T-helper 1 cell treated with Interleukin-12 subunit alpha and Interleukin-12 subunit beta and Interleukin-4 antibody, amounts not matched to agents 30 μg/mL and 1 μg/mL, for 36 hours (primary cell): ENCODE results near the gene MAGI2.

Experiments
- H3K27ac Mint-ChIP-seq: one replicate; pipeline ENCODE4 v1.8.0; 2021; ENCODE audit warnings: mild to moderate bottlenecking, mixed read lengths
- H3K27me3 Mint-ChIP-seq: one replicate; pipeline ENCODE4 v1.8.0; 2021; ENCODE audit warnings: low read depth, mixed read lengths
- H3K36me3 Mint-ChIP-seq: one replicate; pipeline ENCODE4 v1.8.0; 2021; ENCODE audit warnings: low read depth, mixed read lengths
- H3K4me1 Mint-ChIP-seq: one replicate; pipeline ENCODE4 v1.8.0; 2021; ENCODE audit warnings: low read depth, mixed read lengths
- H3K4me3 Mint-ChIP-seq: one replicate; pipeline ENCODE4 v1.8.0; 2021; ENCODE audit warnings: mild to moderate bottlenecking, moderate library complexity, mixed read lengths
- H3K9me3 Mint-ChIP-seq: one replicate; pipeline ENCODE4 v1.8.0; 2021; ENCODE audit warnings: mixed read lengths

Gene MAGI2

GRCh38 chr7:78752554-78752953 is 700.9 kb downstream of the MAGI2 start:
- Mint-ChIP-seq H3K4me3 (no peak overlapping the region), H3K27ac (no peak overlapping the region), H3K9me3 (peaks cover 7% of the 10 kb centered on the region), H3K36me3 (no peaks in the 10 kb centered on the region), H3K27me3 (no peaks in the 10 kb centered on the region), H3K4me1 (no peaks in the 10 kb centered on the region)

GRCh38 chr7:78751253-78751652 is 702.2 kb downstream of the MAGI2 start:
- peaks cover 7% of the 10 kb centered on the region for H3K9me3 Mint-ChIP-seq
- H3K4me1 Mint-ChIP-seq = no peaks in the 10 kb centered on the region
- H3K36me3 Mint-ChIP-seq = no peaks in the 10 kb centered on the region
- H3K4me3 Mint-ChIP-seq = no peak overlapping the region
- H3K27ac Mint-ChIP-seq = no peak overlapping the region
- H3K27me3 Mint-ChIP-seq = no peaks in the 10 kb centered on the region

GRCh38 chr7:78749052-78749746 is 704.3 kb downstream of the MAGI2 start:
- H3K9me3 Mint-ChIP-seq = peaks cover 7% of the 10 kb centered on the region
- H3K27me3 Mint-ChIP-seq = no peaks in the 10 kb centered on the region
- no peak overlapping the region for H3K27ac Mint-ChIP-seq
- H3K4me3 Mint-ChIP-seq = no peak overlapping the region
- no peaks in the 10 kb centered on the region for H3K4me1 Mint-ChIP-seq
- no peaks in the 10 kb centered on the region for H3K36me3 Mint-ChIP-seq

GRCh38 chr7:78747592-78747991 is 705.9 kb downstream of the MAGI2 start:
- Mint-ChIP-seq H3K27ac (no peak overlapping the region), H3K9me3 (peaks cover 4% of the 10 kb centered on the region), H3K27me3 (no peaks in the 10 kb centered on the region), H3K4me3 (no peak overlapping the region), H3K36me3 (no peaks in the 10 kb centered on the region), H3K4me1 (no peaks in the 10 kb centered on the region)

GRCh38 chr7:78746301-78746700 is 707.2 kb downstream of the MAGI2 start:
- H3K27me3 Mint-ChIP-seq = no peaks in the 10 kb centered on the region
- no peaks in the 10 kb centered on the region for H3K36me3 Mint-ChIP-seq

GRCh38 chr7:78742694-78743093 is 710.8 kb downstream of the MAGI2 start:
- Mint-ChIP-seq H3K36me3 (no peaks in the 10 kb centered on the region), H3K9me3 (no peaks in the 10 kb centered on the region), H3K27me3 (no peaks in the 10 kb centered on the region), H3K27ac (no peak overlapping the region), H3K4me1 (no peaks in the 10 kb centered on the region), H3K4me3 (no peak overlapping the region)

More at GRCh38 chr7:78746301-78746700, 707.2 kb downstream of the MAGI2 start:
- no peak overlapping the region for H3K27ac Mint-ChIP-seq
- peaks cover 4% of the 10 kb centered on the region for H3K9me3 Mint-ChIP-seq
- H3K4me1 Mint-ChIP-seq = no peaks in the 10 kb centered on the region
- H3K4me3 Mint-ChIP-seq = no peak overlapping the region

GRCh38 chr7:78736548-78736947 is 716.9 kb downstream of the MAGI2 start:
- Mint-ChIP-seq H3K27me3 (no peaks in the 10 kb centered on the region), H3K36me3 (no peaks in the 10 kb centered on the region), H3K27ac (no peak overlapping the region), H3K4me3 (no peak overlapping the region), H3K9me3 (no peaks in the 10 kb centered on the region), H3K4me1 (no peaks in the 10 kb centered on the region)

DNA sequence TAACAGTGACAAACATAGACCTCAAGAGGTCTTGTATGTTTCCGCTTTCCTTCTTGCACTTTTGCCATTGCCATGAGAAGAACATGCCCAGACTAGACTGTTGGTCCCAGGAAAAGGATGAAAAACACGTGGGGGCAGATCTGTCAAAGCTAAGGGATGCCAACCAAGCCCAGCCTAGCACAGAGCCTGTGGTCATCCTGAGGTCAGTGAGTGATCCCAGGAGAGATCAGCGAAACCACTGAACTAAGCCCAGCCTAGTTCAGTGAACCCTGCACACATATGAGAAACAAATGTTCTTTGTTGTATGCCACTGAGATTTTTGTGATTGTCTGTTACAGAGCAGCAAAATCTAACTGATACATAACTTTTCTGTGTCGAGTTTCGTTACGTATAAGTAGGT is 718.8 kb downstream of the MAGI2 start:
- H3K9me3 Mint-ChIP-seq = no peaks in the 10 kb centered on the region
- H3K4me1 Mint-ChIP-seq = no peaks in the 10 kb centered on the region
- no peak overlapping the region for H3K27ac Mint-ChIP-seq
- no peaks in the 10 kb centered on the region for H3K27me3 Mint-ChIP-seq
- H3K4me3 Mint-ChIP-seq = no peak overlapping the region
- no peaks in the 10 kb centered on the region for H3K36me3 Mint-ChIP-seq

- no peaks in the 10 kb centered on the region for H3K4me1 Mint-ChIP-seq
- H3K27ac Mint-ChIP-seq = no peak overlapping the region
- H3K4me3 Mint-ChIP-seq = no peak overlapping the region
- H3K27me3 Mint-ChIP-seq = no peaks in the 10 kb centered on the region
- H3K9me3 Mint-ChIP-seq = no peaks in the 10 kb centered on the region
- H3K36me3 Mint-ChIP-seq = no peaks in the 10 kb centered on the region
These were observed 733.4 kb downstream of the MAGI2 start for GRCh38 chr7:78720066-78720465.

GRCh38 chr7:78718212-78718611 is 735.3 kb downstream of the MAGI2 start:
- Mint-ChIP-seq H3K9me3 (no peaks in the 10 kb centered on the region), H3K4me1 (no peaks in the 10 kb centered on the region), H3K36me3 (no peaks in the 10 kb centered on the region), H3K4me3 (no peak overlapping the region), H3K27me3 (no peaks in the 10 kb centered on the region), H3K27ac (no peak overlapping the region)

DNA sequence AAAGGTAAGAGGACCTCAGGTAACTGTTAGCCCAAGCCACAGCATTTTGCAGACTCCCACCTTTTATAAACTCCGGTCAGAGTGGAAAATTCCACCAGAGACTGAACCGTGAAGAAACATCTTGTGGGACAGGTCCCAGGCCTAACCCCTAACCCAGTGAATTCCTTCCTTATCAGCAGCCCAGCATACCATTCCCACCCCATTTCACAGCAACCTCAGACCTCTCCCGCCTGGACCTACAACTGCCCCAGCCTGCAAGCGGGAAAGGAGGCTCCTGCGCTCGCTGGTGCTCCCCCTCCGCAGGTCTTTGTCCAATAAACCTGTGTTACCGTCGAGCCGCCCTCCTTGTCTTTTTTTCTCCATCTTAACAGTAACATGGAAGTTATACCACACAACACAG is 736.6 kb downstream of the MAGI2 start:
- H3K27me3 Mint-ChIP-seq = no peaks in the 10 kb centered on the region
- H3K36me3 Mint-ChIP-seq = no peaks in the 10 kb centered on the region

GRCh38 chr7:78714356-78714755 is 739.1 kb downstream of the MAGI2 start:
- H3K4me3 Mint-ChIP-seq = no peak overlapping the region
- no peaks in the 10 kb centered on the region for H3K4me1 Mint-ChIP-seq
- no peak overlapping the region for H3K27ac Mint-ChIP-seq
- no peaks in the 10 kb centered on the region for H3K36me3 Mint-ChIP-seq
- no peaks in the 10 kb centered on the region for H3K9me3 Mint-ChIP-seq
- no peaks in the 10 kb centered on the region for H3K27me3 Mint-ChIP-seq

More for the DNA sequence above, 736.6 kb downstream of the MAGI2 start:
- no peaks in the 10 kb centered on the region for H3K9me3 Mint-ChIP-seq
- H3K4me1 Mint-ChIP-seq = no peaks in the 10 kb centered on the region
- no peak overlapping the region for H3K4me3 Mint-ChIP-seq
- no peak overlapping the region for H3K27ac Mint-ChIP-seq

DNA sequence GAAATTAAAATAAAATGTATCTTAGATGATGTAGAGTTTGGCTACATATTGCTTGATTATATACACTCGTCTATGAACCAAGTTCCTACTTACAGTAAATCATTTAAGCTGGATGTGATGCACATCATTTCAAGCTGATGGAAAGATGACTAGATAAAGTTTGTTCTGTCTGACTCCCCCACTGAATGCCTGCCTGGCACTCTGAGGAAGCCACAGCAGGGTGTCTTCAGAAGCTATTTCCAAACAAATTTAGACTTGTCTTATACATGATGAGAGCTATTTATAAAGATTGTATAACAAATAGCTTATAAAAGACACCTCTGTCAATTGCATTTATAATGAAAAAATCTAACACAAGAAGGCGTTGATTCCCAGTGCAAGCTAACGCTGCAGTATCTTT is 741.4 kb downstream of the MAGI2 start:
- H3K27me3 Mint-ChIP-seq = no peaks in the 10 kb centered on the region
- no peak overlapping the region for H3K4me3 Mint-ChIP-seq
- no peak overlapping the region for H3K27ac Mint-ChIP-seq
- no peaks in the 10 kb centered on the region for H3K9me3 Mint-ChIP-seq
- no peaks in the 10 kb centered on the region for H3K4me1 Mint-ChIP-seq
- no peaks in the 10 kb centered on the region for H3K36me3 Mint-ChIP-seq

DNA sequence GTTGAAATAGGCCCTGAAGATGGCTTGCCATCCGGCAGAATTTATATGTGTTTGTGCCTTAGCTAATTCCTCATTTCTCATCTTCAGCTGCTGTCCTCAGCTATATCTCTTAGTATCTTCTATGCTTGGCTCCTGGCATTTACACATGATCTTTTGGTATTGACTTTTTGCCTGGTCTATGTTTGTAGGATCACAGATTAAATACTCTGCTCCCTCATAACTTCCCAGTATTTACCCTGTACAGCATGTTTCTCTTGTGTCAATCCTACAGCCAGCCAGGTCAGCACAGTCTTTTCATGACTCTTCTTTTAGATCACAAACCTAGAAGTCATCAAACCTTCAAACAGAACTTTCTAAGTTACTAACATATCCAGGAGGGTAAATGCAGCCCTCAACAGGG is 743.8 kb downstream of the MAGI2 start:
- Mint-ChIP-seq H3K27ac (no peak overlapping the region), H3K4me3 (no peak overlapping the region), H3K4me1 (no peaks in the 10 kb centered on the region), H3K9me3 (peaks cover 3% of the 10 kb centered on the region), H3K36me3 (no peaks in the 10 kb centered on the region), H3K27me3 (no peaks in the 10 kb centered on the region)

DNA sequence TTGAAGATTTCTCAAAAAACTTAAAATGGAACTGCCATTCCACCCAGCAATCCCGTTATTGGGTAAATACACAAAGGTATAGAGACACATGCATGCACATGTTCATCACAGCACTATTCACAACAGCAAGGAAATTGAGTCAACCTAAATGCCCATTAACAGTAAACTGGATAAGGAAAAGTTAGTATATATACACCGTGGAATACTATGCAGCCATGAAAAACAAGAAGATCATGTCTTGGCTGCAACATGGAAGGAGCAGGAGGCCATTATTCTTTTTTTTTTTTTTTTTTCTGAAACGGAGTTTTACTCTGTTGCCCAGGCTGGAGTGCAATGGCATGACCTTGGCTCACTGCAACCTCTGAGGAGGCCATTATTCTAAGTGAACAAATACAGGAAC is 749.0 kb downstream of the MAGI2 start:
- Mint-ChIP-seq H3K27ac (no peak overlapping the region), H3K36me3 (no peaks in the 10 kb centered on the region), H3K9me3 (peaks cover 9% of the 10 kb centered on the region), H3K4me1 (no peaks in the 10 kb centered on the region), H3K27me3 (no peaks in the 10 kb centered on the region), H3K4me3 (no peak overlapping the region)

DNA sequence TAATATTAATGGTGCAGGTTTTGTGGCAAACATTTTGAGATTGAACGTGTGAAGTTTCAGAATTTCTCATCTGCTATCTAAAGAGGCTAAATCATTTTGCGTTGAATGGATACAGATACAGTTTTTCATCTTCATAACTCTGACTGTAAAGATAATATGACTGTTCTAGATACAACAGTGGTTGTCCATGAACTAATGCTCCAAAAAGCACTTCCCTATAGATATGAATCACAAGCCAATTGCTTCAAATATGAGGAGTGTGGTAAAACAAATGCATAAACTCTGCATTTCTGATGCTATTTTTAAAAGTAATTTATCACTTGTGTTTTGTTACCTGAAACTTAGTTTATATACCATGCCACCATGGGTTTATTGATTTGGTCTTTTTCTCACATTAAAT is 750.1 kb downstream of the MAGI2 start:
- no peaks in the 10 kb centered on the region for H3K27me3 Mint-ChIP-seq

More for the DNA sequence above, 750.1 kb downstream of the MAGI2 start:
- Mint-ChIP-seq H3K4me3 (no peak overlapping the region), H3K27ac (no peak overlapping the region), H3K4me1 (no peaks in the 10 kb centered on the region), H3K9me3 (peaks cover 9% of the 10 kb centered on the region), H3K36me3 (no peaks in the 10 kb centered on the region)
